HG03575 (cell line): ENCODE data around the gene MOG.

Experiments
- ATAC-seq: cut with Tn5 transposase; IDR thresholded peaks from one replicate; pipeline ENCODE4 v1.9.1; 2021; ENCODE audit not compliant: unreplicated experiment, insufficient number of reproducible peaks, low FRiP score; ENCODE audit errors: extremely low read depth

Gene MOG

DNA sequence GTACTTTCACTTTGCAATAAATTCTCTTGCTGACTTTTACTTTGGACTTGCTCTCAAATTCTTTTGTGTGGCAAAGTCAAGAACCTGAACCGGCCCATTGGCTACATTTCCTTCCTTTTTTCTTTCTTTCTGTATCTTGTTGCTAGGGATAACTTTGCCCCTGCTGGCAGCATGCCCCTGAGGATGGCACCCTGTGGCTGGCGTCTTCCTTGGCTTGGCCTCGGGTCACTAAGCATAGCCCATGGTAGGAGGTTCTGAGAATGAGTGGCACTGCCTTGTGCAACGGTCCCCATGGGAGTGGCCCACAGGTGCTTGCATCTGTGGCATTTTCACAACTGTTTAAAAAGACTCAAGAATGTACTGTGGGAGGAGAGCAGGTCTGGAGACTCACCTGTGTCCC is 52.3 kb downstream of the MOG start:
- ATAC-seq, result no peak

DNA sequence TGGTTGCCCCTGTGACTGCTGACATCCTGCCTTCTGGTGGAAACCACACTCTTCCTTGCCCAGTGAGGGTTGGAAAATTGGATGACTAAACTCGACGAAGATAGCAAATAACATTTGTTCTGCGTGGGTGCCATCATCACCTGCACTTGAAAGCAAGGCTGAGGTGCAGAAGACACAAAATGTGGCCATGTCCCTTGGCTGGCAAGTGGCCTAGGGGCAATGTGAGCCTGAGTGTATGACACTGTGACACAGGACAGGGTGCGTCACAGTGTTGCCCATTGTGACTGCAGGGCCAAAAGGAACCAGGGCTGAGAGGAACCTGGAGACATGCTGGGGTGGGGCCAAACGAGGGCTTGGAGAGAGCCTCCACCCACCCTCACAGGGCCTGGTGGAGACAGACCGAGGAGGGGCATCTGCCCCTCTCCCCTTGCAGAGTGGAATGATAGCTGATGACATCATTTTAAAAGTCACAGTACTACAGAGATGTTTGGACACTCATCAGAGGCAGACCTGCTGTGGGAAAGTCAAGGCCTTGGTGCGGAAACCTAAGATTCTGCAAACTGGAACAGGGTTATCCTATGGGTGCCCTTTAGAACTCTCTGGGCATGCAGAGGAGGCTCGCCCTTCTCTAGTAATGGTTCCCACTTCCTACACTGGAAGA is 53.5 kb downstream of the MOG start:
- ATAC-seq, result no peak

DNA sequence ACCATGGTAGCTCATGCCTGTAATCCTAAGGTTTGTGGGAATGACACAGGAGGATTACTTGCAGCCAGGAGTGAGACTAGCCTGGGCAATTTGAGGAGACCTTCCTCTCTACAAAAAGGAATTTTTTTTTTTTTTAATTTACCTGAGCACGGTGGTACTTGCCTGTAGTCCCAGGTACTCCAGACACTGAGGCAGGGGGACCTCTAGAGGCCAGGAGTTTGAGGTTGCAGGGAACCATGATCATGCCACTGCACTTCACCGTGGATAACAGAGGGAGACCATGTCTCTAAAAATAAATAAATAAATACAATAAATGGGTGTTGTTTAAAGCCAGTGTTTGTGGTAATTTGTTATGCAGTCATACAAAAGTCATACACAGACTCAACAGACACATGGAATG is 64.0 kb downstream of the MOG start:
- ATAC-seq, result no peak
